Activated naive CD4-positive, alpha-beta T cell (primary cell): ENCODE data around the gene NDUFB6.
"Not testable (repeated sequence)": the region's sequence is repeated elsewhere in the genome, so short reads cannot be mapped to it uniquely, and the experiment has no call there.

Experiments used
- DNase-seq, 4 experiments: peaks; one replicate each; lab custom pipeline; 2025; lab: John Stamatoyannopoulos, UW

The NDUFB6 gene

DNA sequence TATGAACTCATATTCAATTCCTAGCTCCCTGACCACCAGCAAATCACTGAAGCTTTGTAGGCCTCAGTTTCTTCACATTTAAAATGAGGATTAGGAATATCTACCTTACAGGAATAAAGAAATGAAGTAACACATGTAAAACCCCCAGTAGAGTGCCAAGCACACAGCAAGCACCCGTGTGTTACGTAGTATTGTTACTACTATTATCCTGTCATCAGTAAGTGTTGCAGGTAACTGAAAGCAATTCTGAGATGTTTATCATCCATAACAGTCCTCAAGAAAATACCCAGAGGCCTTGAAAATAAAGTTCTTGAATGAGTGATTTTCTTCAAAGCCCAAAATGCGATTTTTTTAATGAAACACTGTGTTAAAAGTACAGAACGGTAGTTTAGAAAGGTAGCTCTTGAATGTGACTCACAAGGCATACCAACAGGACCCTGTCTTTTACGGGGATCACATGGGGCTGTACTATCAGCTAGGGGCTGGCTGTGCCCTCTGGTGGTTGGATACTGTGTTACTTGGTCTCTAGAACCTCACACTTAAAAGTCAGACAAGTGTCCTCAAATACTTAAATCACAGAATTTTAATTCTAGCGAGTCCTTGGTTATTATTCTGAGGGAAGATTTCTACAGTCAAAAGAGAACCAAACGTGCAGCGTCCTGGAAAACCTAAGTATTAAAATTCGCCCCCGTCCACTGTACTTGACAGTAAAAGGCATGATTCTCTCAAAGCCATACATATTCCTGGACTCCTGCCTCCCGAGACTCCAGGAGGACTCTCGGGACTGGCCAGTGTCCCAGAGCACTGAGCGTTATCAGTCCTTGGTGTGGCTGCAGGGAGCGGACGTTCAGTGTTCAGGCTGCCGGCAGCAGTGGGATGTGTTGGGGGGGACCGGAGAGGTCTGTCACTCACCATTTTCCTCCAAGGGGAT is 725 bp downstream of the NDUFB6 start:
- DNase-seq = peak; percentile 5 to 51 (median 38)

DNA sequence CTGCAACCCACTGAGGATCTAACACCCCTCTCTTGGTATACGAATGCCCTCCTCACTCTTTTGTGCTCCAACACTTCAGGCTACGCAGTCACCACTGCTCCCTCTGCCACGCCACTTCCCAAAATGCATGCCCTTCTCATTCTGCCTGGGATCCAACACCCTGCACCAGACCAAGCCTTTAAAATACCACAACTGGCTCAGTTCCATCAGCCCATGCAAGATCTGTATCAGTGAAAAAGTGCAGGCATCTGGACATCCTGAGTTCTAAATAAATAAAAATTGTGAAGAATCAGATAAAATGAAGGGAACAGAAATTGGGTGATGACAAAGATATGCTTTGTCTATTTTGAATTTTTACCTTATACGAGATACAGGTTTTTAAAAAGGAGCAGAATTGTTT is 2.7 kb downstream of the NDUFB6 start:
- no peak for DNase-seq

DNA sequence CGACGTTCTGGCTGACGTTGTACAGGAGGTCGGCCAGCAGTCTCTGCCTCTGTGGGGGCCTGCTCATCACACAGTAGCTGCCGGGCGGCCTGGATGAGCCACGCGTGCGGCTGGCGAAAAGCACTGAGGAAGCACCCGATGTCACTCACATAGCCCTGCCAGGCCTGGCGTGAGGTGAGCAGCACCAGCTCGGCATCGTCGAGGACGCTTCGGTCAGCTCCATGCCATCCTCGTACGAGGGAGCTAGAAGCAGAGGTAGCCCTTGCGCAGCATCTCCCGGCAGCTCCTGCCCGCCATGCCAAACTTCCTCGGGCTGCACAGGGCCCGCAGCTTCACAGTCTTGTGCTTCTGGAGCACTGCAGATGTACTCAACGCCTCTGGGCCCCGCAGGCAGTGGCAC is 6.2 kb downstream of the NDUFB6 start:
- DNase-seq = no peak

DNA sequence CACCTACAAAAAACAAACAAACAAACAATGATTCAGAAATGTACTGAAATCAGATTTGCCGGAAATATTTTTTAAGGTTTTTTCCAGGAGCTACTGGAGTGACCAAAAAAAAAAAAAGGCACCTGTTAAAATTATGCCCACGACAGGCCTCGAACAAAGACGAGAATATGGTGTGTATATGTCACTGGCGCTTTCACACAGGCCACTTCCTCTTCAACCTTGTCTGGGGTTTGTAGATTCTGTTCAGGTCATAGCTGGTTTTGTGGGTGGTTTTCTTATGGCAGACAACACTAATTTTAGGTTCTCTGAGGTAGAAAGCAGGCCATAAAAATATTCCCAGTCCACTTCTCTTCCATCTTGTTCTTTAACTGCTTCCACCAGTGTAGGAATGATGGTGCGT is 7.0 kb downstream of the NDUFB6 start:
- no peak for DNase-seq

GRCh38 chr9:32558408-32558934 is 14.5 kb downstream of the NDUFB6 start:
- no peak for DNase-seq

DNA sequence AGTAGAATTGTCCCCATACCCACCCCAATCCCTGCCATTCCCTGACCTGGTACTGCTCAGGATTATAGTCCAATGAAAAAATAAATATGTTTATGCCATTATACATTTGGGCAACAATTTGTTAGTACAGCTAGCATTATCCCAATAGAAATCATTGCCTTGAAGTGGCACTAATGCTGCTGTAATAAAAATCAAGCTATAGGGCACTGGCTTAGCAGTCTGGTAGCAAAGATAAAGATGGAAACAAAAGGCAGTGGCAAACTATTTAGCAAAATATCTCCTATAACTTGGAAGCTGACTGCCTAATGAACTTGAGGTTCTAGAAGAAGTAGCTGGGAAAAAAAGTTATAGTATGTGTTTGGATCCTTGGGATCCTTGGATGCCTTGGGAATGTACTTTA is 18.4 kb downstream of the NDUFB6 start:
- DNase-seq = no peak

DNA sequence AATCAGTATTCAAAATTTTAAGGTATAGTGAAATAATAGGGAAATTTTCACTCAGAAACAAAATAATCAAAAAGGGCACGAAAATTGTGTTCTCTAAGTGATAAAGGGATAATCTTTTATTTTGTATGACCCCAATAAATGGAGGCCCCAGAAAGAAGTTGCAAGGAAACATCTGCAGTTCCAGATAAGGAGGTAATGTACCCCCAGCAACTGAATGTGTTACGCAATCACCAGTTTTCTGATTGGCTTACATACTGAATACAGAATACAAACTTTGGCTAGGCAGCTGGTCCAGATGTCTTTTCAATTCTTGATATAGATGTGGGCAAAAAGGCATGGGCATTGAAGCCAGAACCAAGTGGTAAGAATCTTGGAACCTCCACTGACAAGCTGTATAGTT is 18.9 kb downstream of the NDUFB6 start:
- DNase-seq = no peak

DNA sequence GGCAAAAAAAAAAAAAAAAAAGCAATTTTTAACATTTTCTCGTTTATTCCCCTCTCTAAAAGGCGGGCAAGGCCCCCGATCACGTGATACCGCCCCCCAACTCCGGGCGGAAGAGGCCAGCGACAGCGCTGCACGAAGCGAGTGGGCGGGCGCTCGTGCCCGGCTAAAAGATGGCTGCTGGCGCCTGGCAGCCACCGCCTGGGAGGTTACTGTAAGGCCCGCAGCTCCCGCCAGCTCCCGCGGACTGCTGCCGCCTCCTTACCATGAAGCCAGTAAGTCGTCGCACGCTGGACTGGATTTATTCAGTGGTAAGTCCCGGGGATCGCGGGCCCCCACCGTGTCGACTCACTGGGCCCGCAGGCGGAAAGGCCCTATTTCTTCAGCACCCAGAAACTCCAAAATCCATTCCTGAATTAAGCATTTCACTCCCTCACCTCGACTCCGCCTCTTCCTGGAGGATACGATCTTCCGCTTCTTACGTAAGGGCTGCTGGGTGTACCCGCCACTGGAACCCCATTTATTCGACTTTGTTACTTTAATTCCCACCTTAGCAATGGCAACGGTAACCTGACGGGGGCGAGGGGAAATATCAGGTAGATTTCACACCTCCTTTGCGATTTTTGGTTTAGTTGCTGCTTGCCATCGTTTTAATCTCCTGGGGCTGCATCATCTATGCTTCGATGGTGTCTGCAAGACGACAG is 20.6 kb downstream of the NDUFB6 start, which contains the start of the genes SMIM27 and TOPORS:
Gene SMIM27 (plus strand): TSS at position 156 of the 701 bp plus-strand sequence. CDS start 108 bp downstream, at position 264.
Gene TOPORS (minus strand): TSS at position 415 of the 701 bp plus-strand sequence. CDS start 150 bp downstream, at position 265.
- peak; percentile 71 to 85 (median 74) for DNase-seq

DNA sequence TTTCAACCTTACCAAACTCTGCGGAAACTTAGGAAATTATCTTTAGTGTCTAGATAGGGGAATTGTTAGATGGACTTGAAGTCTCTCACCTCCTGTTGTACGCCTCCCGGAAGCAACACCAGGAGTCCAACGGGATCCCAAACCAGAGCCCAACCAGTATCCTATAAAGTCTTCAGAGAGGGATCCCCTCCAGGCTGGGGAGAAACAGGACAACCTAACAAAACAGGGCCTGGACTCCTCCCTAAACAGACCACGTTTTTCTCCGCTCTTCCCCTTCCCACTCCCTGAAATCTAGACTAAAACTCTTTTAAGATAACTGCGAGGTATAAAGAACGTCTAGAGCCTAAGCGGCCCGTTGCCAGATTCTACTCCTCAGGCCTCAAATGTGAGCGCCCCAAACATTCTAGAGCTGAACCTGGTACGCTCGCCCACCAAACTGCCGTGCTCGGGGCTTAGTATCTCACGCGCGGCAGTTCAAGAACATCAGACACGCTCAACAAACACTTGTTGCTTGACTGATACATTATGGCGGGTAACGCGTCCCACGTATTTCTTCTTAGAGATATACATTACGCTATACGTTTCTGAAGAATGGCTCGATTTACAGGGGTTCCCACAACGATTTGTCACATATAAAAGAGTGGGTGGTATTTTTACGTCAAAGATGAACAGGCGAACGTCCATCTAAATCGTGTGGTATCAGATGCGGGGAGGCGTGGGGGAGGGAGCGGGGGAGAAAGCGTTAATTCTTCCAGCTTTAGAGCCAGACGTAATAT is 21.5 kb downstream of the NDUFB6 start:
- peak; percentile 7 to 41 (median 16) for DNase-seq

- peak; percentile 74 to 94 (median 88) for DNase-seq
Measured at GRCh38 chr9:32550562-32551275, 22.2 kb downstream of the NDUFB6 start.

- DNase-seq = no peak
Measured at GRCh38 chr9:32550150-32550561, 22.8 kb downstream of the NDUFB6 start.

DNA sequence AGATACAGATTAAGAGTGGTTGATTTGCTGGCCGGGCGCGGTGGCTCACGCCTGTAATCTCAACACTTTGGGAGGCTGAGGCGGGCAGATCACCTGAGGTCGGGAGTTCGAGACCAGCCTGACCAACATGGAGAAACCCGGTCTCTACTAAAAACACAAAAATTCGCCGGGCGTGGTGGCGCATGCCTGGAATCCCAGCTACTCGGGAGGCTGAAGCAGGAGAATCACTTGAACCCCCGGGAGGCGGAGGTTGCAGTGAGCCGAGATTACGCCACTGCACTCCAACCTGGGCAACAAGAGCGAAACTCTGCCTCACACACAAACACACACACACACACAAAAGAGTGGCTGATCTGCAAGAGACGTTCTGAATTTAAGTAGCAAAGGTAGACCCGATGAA is 24.7 kb downstream of the NDUFB6 start:
- not testable (repeated sequence) for DNase-seq

- DNase-seq = no peak
Measured at GRCh38 chr9:32545884-32546283, 27.1 kb downstream of the NDUFB6 start.

- no peak for DNase-seq
Measured at GRCh38 chr9:32543047-32543446, 29.9 kb downstream of the NDUFB6 start.

DNA sequence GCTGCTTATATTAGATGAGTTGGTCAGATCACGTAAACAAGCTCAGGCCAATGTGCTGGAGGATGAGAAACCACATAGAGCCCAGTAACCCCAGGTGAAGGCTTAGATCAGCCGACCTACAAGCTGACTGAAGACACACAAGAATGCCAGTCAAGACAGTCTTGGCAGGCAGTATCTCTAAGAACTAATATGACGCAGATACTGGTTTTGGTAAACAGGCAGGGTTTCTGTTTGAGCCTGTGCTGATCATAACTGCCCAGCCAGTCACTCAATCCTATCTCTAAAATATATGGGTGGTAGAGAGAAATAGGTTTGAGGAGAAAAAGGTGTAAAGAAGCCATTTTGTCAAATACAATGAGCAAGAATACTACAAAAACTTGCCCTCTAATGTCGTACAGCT is 39.1 kb downstream of the NDUFB6 start:
- no peak for DNase-seq

- no peak for DNase-seq
Measured at GRCh38 chr9:32533336-32533735, 39.6 kb downstream of the NDUFB6 start.

GRCh38 chr9:32526707-32527048 is 46.3 kb downstream of the NDUFB6 start:
- DNase-seq = no peak

DNA sequence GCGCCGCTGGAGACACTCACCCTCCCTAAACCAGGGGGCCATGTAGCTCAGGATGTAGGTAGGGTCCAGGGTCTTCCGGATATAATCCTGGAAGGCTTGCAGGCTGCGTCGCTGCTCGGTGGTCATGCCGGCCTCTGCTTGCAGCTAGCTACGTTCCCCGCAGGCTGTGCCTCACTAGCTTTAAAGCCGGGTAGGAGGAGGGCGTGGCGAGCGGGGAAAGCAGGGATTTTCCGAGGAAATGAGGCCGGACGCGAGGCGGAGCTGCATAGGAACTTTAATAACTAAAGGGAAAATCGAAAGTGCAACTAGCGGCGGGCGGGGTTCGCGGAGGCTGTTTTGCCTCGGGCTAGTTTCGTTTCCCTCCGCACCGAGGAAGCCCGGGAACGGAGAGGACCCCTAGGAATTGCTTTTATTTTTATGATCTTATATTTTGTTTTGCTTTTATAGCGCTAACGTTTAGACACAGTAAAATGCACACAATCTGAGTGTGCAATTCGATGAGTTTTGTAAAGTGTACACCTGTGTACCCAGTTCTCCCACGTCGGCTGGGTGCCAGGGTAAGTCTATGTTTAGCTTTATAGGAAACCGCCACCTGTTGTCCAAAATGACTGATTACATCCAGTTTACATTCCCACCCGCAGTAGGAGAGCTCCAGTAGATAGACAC is 46.8 kb downstream of the NDUFB6 start, which contains the start of gene RIGI:
Gene RIGI (minus strand): TSS at position 156 of the 666 bp plus-strand sequence. CDS start 30 bp downstream, at position 126.
- DNase-seq = peak; percentile 14 to 68 (median 48)

- no peak for DNase-seq
Measured at GRCh38 chr9:32525709-32526030, 47.3 kb downstream of the NDUFB6 start.

- DNase-seq = peak in 1 of 4 experiments; percentile 5
Measured at GRCh38 chr9:32524892-32525708, 47.9 kb downstream of the NDUFB6 start.
